Lung microvascular endothelial cell (primary cell): ENCODE measurements around the gene BDH2. TPM values are rescaled to one million over a fixed set of nuclear protein-coding genes. Genes with fewer than 3 reads are reported as not detected.

ENCODE experiments used
- DNase-seq, 2 donors: peaks; one replicate each; pipeline versions ENCODE4 v3.0.0 to v3.0.0-alpha.2; 2010; ENCODE audit warnings: low read depth in 2 of 2
- total RNA-seq: library from RNA; depleted of rRNA; stranded (reverse); fragments of >200 nt; gene quantifications from 2 replicates; pipeline ENCODE4 v1.2.1, GENCODE V29; 2014

Gene BDH2
- total RNA-seq, result 18.1 TPM in 2 replicates

DNA sequence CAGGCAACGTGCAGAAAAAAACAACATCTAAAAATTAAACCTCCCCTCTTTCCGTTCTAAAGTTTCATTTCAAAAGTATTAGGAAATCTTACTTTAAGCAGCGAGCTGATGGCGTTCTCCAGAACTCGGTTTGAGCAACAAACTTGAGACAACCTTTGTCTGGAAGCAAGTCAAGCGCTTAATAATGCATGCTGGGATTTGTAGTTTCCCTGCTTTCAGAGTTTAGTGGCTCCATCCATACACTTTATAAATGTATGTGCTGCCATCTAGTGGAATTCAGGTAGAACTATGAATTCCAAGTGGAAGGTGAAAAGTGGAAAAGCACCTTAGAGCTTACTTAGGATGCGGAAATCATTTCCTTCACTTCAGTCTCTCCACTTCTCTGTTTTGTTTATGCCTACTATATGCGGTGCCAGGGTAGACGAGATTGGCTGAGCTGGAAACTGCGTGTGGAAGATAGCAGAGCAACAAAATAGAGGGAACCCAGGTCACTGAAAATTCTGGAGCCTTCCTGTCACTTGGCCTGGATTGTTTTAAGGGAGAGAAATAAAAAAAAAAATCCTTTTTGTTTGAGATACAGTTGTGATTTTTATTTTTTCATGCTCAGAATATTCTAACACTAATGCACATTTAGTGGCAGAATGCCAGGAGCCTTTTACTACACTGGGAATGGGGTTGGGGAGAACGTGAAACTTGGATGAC, at the start of gene BDH2:
Gene BDH2 (minus strand): TSS at position 144 of the 702 bp plus-strand sequence. CDS start 3,580 bp downstream, outside the sequence.
- peak; percentile 86 to 94 for DNase-seq

DNA sequence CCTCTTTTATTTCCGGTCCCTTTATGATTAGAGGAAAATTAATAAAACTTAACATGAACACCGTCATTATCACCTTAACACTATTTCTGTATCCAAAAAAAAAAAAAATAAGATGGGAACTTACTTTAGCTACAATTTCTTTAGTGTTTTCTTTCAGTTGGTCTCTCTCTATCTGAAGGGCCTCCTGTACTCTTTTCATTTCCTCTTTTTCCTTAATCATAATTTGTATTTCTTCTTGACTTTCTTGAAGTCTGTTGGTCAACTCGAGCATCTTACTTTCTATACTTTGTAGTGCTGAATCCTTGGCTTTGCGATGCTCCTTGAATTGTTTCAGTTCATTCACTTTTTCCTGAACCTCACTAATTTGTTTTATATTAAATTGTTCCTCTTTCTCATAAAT, 45.3 kb upstream of the BDH2 start:
- DNase-seq, result no peak

DNA sequence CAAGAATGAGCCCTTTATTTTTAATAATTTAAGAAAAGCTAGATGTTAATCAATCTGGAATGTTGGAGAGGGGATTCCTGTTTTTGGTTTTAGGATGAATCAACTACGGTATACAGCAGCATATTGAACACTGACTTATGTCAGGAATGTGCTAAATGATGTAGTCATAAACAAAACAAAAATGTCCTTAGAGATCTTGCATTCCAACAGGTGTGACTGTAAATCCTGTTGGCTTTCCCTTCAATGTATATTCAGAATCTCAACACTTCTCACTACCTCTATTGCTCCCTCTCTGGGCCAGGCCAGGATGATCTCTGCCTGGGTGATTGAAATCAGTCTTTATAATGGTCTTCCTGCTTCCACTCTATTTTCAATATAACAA, 37.8 kb upstream of the BDH2 start:
- peak; percentile 3 to 57 for DNase-seq

DNA sequence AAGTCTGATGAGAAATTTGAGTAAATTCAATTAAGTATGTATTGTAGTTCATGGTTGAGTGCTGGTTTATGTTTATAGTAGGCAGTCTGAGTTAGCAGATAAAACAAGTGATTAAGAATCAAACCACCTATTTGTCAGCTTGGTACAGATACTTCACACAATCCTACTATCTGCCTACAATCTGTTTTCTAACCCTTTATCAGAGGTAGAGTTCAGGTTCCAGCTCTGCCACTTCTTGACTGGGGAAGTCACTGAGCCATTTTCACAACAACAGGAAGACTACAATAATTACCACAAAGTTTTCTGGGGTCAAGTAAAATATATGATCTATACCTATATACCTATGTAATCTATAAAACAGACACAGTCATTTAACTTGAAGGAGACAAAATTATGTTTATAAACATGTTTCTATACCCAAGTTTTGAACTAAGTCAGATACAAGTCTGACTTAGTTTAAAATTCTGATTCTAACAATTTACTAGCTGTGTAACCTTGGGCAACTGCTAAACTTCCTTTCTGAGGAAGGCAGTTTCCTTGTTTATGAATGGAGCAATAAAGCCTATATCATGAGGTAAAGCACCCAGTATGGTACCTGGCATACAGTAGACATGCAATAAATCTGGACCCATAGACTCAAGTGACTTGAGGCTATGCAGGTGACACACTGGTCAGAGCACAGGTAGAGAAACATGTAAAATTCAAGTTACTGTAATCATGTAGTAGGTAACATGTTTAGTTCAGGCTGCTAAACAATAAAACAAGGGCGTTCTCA, 37.2 kb upstream of the BDH2 start:
- DNase-seq, result peak; percentile 19 to 47

DNA sequence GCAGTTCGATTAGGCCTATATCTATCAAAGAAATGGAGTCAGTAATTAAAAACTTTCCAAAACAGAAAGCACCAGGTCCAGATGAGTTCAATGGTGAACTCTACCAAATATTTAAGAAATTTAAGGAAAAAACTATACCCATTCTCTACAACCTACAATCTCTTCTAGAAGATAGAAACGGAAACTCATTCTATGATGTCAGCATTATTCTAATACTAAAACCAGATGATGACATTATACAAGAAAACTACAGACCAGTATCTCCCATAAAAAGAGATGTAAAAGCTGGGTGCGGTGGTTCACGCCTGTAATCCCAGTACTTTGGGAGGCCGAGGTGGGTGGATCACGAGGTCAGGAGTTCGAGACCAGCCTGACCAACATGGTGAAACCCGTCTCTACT, 29.5 kb upstream of the BDH2 start:
- DNase-seq, result no peak

DNA sequence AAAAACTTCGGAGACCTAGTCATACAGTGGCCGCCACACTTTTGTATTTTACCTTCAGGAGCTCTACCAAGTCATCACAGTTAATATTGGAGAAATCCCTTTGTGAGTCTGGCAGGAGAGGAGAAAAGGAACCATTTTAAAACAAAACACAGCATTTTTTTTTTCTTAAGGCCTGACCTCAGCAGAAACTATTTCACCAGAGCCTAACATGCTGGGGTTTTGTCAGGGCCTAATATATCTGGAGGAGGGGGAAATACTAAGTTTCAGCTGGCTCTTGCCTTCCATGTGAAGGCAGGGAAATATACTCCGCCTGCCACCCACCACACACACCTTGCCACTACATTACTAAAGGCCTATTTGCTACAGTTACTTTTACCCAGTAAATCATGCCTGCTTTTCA, 26.5 kb upstream of the BDH2 start:
- no peak for DNase-seq

DNA sequence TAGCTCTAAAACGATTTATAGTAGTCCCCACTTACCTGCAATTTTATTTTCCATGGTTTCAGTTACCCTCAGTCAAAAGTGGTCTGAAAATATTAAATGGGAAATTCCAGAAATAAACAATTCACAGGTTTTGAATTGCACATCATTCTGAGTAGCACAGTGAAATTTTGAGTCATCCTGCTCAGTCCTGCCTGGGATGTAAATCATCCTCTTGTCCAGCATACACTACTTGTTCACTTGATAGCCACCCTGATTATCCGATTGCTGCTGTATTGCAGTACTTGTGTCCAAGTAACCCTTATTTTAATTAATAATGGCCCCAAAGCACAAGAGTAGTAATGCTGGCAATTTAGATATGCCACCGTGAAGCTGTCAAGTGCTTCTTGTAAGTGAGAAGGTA, 23.5 kb upstream of the BDH2 start:
- no peak for DNase-seq

DNA sequence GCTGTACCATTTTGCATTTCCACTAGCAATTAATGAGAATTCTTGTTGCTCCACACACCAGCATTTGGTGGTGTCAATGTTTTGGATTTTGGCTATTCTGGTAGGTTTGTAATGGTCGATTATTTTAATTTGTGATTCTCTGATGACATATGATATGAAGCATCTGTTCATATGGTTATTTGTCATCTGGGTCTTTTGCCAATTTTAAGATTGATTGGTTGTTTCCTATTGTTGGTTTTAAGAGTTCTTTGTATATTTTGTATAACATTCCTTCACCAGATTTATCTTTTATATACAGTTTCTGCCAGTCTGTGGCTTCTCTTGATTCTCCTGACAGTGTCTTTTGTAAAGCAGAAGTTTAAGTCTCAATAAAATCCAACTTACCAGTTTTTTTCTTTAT, 18.5 kb upstream of the BDH2 start:
- DNase-seq, result peak in 1 of 2 donors; percentile 51

DNA sequence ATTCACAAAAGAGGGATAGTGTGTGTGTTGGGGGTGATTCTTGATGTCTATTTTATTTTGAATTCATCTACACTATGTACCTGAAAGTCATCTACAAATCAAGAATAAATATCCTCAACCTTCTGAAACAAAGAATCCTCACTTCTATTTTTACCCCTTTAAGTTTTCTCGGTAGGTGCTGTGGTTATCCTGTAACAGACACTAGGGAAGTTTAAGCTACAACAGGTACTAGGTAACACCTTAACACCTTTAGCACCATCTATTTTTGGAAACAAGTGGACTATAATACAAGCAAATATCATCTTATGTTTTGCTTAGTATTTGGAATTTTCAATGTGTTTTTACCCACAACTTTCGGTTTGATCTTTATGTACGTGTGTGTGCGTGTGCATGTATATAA, 12.0 kb upstream of the BDH2 start:
- DNase-seq, result no peak

DNA sequence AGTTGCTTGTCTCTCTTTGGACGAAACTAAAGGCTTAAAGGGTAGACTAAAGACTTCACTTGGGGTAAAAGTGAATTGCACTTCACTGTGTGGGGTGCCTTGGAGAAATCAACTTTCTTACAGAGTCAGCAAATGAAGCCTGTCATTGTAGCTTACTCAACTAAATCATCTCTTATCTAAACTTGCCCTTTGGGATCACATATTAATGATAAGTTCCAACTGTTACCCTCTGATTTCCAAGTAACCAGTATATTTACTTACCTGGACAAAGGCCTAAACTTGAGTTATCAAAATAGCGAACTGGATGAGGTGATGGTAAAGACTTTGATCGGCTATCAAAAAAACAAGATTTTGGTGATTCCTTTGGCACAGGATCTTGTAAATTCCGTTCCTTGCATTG, 8.9 kb upstream of the BDH2 start:
- no peak for DNase-seq

DNA sequence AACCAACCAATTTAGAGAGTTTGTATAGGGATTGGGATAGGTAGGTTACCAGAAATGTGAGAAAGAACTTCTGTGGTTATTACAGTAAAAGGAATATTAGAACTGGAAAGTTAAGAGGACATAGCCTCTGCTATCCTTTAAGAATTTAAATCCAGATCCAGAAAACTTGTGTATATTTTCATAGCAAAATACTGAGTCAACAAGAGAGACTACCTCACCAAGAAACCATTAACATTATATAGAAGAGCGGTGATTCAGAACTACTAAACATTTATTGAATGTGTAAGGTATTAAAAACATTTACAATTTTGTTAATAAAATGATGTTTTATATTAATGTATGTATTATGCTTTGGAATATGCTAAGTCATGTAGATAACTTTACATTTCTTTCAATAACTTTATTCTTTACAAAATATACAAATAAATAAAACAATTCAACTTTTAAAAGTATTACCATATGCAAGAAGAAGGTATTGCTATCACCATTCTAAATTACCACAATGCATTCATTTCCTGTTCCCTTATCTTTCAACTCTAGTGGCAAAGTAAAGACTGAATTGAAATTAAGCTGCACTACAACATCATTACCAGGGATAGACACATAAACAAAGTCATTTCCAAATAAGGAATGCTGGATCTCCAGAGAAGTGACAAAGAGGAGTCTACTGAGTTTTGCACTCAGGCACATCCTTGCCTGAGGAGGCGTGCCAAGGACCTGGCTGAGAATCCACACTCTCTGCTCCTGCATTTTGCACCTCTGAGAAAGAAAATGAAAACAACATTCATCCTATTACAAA, 6.1 kb upstream of the BDH2 start:
- DNase-seq, result no peak

DNA sequence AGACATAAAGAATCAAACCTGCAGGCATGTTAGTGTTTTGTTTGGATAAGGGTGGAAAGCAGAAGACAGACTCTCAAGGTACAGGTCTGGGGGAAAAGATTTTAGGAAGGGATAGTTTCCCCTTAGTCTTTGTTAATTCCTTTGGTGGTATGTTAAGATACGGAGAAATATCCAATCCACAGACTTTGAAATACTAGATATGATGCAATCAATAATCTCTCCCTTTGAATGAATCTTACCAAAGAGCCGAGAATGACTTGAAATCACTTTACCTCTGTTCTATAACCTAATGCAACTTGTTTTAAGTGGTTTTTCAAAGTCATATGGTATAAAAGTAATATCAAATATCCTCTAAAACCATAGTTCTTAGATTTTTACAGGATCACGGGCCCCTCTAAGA, 5.3 kb upstream of the BDH2 start:
- no peak for DNase-seq

DNA sequence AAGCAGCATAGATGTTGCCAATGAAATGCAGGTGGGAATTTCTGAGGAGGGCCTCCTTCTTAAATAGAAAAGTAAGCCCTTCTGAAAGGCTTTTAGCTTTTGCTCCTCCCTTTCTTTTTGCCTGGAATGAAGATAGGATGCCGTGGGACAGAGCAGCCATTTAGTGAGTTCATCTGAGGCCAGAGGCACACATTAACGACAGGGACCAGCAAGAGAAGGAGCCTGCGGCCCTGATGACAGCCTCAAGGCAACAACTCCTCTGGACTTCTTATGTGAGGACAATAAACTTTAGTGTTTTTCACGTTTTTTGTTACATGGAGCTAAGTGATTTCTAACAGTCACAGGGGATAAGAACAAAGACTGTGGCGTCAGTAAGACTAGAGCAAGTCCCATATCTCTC, 1.1 kb upstream of the BDH2 start:
- DNase-seq, result no peak

DNA sequence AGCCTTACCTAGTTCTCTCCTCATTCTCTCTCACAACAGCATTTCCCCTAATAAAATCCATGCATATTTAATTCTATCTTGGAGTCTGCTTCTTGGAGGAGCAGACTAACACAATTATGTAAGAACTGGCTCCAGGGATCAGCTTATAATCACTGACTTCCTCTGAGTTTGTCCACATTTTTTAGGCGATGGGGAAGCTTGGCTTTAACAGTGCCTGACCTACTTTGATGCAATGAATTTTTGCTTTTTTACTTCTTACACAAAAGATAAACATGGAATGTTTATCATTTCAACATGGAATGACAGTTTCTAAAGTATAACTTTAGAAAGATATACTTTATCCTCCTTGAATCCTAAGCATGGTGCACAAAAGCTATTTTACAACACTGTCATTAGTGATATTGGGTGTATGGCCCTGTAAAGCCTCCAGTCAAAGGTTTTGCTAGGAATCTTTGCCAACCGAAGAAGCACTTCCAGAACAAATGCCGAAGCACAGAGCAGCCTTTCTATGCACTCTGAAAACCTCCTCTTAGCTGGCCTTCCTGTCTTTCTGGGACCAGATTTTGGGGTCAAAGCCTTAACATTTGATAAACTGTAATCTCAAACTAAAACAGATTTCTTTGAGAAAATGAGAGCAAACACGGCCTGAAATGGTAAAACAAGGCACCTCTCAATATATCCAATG, 736 bp downstream of the BDH2 start:
- DNase-seq, result peak in 1 of 2 donors; percentile 33

DNA sequence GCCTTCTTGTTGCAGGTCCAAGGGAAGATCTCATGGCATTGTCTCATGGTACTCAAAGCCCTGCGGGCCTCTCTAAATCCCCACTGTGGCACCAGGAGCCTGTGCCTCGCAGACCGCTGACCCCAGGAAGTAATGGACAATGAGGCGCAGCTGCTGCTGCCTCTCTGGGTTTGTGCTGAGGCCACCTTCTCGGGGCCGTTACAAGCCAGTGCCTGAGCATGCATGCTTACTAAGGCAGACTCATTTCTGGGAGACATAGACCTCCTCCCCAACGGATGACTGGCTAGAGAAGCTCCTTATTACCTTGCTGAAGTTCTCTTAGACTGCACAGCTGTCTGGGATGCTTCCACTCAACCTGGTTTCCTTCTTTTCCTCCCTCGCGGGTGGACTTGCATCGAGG, 1.3 kb downstream of the BDH2 start:
- peak in 1 of 2 donors; percentile 26 for DNase-seq

DNA sequence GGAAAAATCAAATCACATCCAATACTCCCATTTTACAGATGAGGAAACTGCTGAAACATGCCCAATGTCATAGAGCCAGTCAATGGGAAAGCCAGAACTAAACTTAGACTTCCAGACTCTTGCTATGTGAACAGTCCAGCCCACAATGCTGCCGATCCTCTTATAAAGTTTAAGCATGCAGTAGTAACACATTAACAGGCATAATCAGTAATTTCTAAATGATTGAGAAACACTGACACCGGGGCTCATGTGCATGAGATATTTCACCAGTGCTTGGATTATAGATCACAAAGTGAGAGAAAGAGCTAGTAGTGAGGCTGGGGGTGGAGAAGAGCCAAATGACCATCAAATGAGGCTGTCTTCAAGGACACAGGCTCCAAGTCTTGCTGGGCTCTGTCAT, 2.5 kb downstream of the BDH2 start:
- DNase-seq, result no peak

DNA sequence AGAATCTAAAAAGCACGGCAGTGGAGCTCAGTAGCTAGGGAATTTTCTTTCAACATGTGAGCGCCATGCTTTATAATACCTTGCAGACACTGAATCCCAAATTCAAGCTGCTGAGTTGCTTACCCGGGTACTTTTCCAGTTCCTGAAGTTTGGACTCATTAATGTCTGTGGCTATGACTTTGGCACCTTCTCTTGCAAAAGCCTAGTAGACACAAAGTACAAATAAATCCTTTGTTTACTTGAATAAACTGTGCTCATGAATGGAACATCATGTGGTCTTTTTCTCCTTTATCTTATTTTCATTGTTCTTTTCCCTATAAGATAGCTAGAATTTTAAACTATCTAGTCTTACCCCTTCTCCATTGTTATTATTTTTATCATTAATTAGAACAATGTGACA, 4.6 kb downstream of the BDH2 start:
- DNase-seq, result no peak

DNA sequence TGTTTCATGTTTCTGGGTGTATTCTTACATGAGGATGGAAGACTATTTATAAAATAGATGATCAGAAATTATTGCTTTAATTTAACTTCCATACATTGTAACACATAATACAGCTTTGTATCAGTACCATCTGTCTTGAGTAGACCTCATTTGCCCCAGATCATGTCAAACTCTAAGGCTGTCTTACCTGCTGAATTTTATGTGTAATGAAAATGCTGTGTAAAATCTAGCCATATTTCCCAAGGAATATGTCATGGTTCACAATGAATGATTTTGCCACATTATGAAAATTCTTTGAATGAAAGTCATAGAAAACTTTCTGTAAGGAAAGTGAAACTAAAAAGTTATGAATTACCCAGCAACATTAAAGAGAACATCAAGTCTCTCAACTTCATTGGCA, 7.4 kb downstream of the BDH2 start:
- no peak for DNase-seq

DNA sequence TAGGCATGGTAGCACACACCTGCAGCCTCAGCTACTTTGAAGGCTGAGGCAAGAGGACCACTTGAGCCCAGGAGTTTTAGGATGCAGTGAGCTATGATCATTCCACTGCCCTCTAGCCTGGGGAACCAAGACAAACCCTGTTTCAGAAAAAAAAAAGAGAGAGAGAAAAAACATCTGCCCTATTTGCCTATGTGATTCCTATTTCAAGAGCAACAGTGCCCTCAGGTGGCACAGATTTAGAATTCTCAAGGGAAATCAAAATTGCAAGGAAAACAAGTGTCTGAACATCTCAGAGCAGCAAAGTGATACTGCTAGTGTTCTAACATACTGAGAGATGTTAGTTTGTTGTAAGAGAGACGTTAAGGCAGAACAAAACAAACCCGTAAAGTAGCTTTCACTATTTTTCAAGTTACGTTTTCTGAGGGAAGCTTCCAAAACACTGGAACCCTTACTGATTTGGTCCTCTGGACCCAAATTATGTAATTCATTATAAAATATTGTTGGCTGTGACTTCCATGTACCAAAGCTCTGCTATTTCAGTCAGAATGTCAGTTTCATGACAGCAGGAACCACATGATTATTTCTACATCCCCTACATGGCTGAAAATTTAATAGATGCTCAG, 7.9 kb downstream of the BDH2 start:
- DNase-seq, result peak; percentile 79 to 82

DNA sequence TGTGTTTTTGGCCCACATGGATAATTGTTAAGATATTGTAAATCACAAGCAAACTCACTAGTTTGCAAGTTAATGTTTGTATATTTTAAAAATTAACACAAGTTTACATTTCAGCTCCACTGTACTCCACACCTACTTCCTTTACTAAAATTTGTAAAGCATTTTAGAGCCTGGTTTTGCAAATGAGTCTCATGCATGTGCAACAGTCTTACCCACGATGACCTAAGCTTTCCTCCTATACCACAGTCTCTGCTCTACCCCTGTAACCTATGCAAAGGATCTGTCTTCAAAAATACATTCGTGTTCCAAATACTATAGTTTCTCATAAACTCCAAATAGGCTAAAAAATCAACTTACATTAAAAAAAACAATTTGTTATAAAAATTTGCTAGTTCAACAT, 10.2 kb downstream of the BDH2 start:
- DNase-seq, result no peak

DNA sequence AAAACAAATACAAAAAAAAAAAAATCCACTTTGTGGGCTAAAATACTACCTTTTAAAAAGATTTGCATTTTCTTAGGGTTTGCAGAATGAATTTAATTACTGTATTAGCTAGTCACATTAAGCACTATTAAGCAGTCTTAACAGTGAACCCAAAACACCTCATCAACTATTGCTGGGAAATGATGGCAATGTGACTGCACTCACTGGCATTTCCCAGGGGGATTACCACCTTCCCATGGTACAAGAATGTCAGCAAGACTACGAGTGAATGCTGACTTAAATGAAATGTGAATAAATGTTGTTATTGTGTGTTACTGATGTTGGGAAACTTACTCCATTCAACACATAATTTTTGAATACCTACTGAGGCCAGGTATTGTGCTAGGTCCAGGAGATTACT, 13.1 kb downstream of the BDH2 start:
- DNase-seq, result no peak
